ENCODE measurements around the gene MED20. TPM values are rescaled to one million over a fixed set of nuclear protein-coding genes. Genes with fewer than 3 reads are reported as not detected.

MED20 gene
- total and polyA plus RNA-seq, 2 of the 8 experiments (the other 6 are each of a cell fraction or from before 2014, with no cell fraction given): 38.7 to 51.8 TPM

- Histone ChIP-seq H3K36me3 (ENCODE audit: control insufficient read depth in 2 of 4, insufficient read depth in 4 of 4, low read length in 3 of 4) (no peaks in the 10 kb centered on the region), H3K23me2 (ENCODE audit: low read depth, low read length) (peaks cover 7% of the 10 kb centered on the region; the same call in 1 of the 2 replicates), H3K14ac (ENCODE audit: insufficient read length) (no peak overlapping the region), H2BK15ac (ENCODE audit: low read length) (no peak overlapping the region; the same call in 1 of the 2 replicates), H3K23ac (ENCODE audit: insufficient read length) (no peak overlapping the region), H3K4me3 (ENCODE audit: extremely low read depth in 1 of 4, insufficient read depth in 2 of 4, low read depth in 3 of 4, low read length in 4 of 4) (no peak overlapping the region; a peak in 1 of 8 replicates), H3K4me1 (replicated peaks in 1 of 4; ENCODE audit: control insufficient read depth in 3 of 4, insufficient read depth in 4 of 4, low read length in 3 of 4) (peaks cover 15 to 28% (median 23%) of the 10 kb centered on the region in 4 experiments), H3K56ac (replicated peaks; ENCODE audit: insufficient read length, low read depth, low read length) (no peak overlapping the region), H2BK12ac (ENCODE audit: low read depth, low read length) (peak overlapping the region; percentile 85; the same call in 1 of the 2 replicates), H3K79me2 (ENCODE audit: control insufficient read depth in 1 of 2, insufficient read depth in 2 of 2, low read length in 2 of 2) (no peaks in the 10 kb centered on the region), H3K27ac (ENCODE audit: low read depth, low read length) (peak overlapping the region; percentile 16; the same call in 1 of the 2 replicates), H3K27me3 (replicated peaks in 1 of 4; ENCODE audit: control insufficient read depth in 3 of 4, extremely low read depth in 1 of 4, insufficient read depth in 3 of 4, low read length in 3 of 4) (no peaks in the 10 kb centered on the region; a peak in 1 of 7 replicates), H2BK5ac (ENCODE audit: low read depth, low read length) (peak overlapping the region; percentile 87), H3K9me3 (ENCODE audit: insufficient read depth in 2 of 2, low read depth in 1 of 2, low read length in 1 of 2) (no peaks in the 10 kb centered on the region), H3K9ac (replicated peaks in 1 of 4; ENCODE audit: extremely low read depth in 1 of 4, low read depth in 3 of 4, low read length in 3 of 4) (no peak overlapping the region), H2AFZ (ENCODE audit: low read length) (no peak overlapping the region), H3K18ac (ENCODE audit: extremely low read depth, low read length) (peak overlapping the region; percentile 76; the same call in 1 of the 2 replicates), H4K8ac (ENCODE audit: extremely low read depth, insufficient read depth, low read length) (no peak overlapping the region), H2BK120ac (replicated peaks; ENCODE audit: low read depth, low read length) (peak overlapping the region; percentile 60), H2AK5ac (ENCODE audit: low read depth, low read length) (peak overlapping the region; percentile 82; the same call in 1 of the 2 replicates), H3K4me2 (ENCODE audit: insufficient read depth in 1 of 2, low read depth in 2 of 2, low read length in 2 of 2) (peak overlapping the region in 1 of 2 experiments; percentile 4; a peak in 1 of 4 replicates), H4K5ac (ENCODE audit: insufficient read length, low read depth, low read length) (peak overlapping the region; percentile 90), H3K79me1 (ENCODE audit: low read depth, low read length) (no peaks in the 10 kb centered on the region), H2BK20ac (ENCODE audit: low read length) (peak overlapping the region; percentile 94; the same call in 1 of the 2 replicates), H3K4ac (replicated peaks; ENCODE audit: insufficient read length, low read depth, low read length) (no peak overlapping the region), H4K91ac (replicated peaks; ENCODE audit: insufficient read length, low read length) (peak overlapping the region; percentile 36), H4K20me1 (replicated peaks in 1 of 2; ENCODE audit: control insufficient read depth in 1 of 2, insufficient read depth in 2 of 2, low read length in 2 of 2) (peaks cover 0 to 3% of the 10 kb centered on the region in 2 experiments)
- ChIA-PET POLR2A (ENCODE audit: partially characterized antibody) (interaction anchor here (0.7 to 2.2 kb wide), 10 partner anchors 18 to 173 kb away, joined by 3 to 12 read pairs (median 5); partner anchors contain the start of genes BYSL, CCND3, MED20 and TAF8), CTCF (ENCODE audit: partially characterized antibody) (interaction anchor here (0.5 to 3.0 kb wide), 8 partner anchors 12 to 689 kb away, joined by 3 to 14 read pairs (median 7); partner anchors contain the start of genes BYSL and MED20)
- WGBS, 2 experiments (ENCODE audit: extremely low coverage in 1 of 2, insufficient coverage in 1 of 2, insufficient read length in 1 of 2, insufficient replicate concordance in 2 of 2, low coverage in 1 of 2, low lambda C conversion rate in 2 of 2, missing lambda C conversion rate in 1 of 2): 48% methylated on average over 5 of the region's 5 CpGs; no CpG with 5 or more reads in 1 of the 2 experiments
- no peak for FAIRE-seq
- TF ChIP-seq KDM1A (IDR thresholded peaks at IDR 0.05; ENCODE audit: borderline replicate concordance, low read length) (0 out of 2 replicates have a peak, but pooled peaks have one; percentile 5), SP4 (IDR thresholded peaks at IDR 0.05; ENCODE audit: low read length) (0 out of 2 replicates have a peak, but pooled peaks have one; percentile 10), ASH2L (IDR thresholded peaks at IDR 0.05; ENCODE audit: low read length) (no peak)
- no peak for DNase-seq (ENCODE audit: low read depth in 1 of 2, low spot score in 2 of 2)
Observed at GRCh38 chr6:41966214-41966920, 45.4 kb upstream of the MED20 start.
